Uterus (tissue), 2 donors: ENCODE measurements around the gene NDST4.

Experiments
- CTCF ChIP-seq, 4 experiments: fragments of 200-600 bp in 2 of 4; fragments of 450-650 bp in 2 of 4; sonication (generic) in 2 of 4; IDR thresholded peaks; one replicate each; pipeline ENCODE4 v1.5.1; 2016 to 2019; ENCODE audit warnings: antibody characterized with exemption in 4 of 4, mild to moderate bottlenecking in 2 of 4, moderate library complexity in 1 of 4
- POLR2A ChIP-seq, 2 donors: fragments of 450-650 bp; IDR thresholded peaks; one replicate each; pipeline ENCODE4 v1.6.1; 2016; ENCODE audit warnings: antibody characterized with exemption in 2 of 2, mild to moderate bottlenecking in 1 of 2, moderate library complexity in 1 of 2

GRCh38 chr4:114864060-114864459, 249.4 kb downstream of the NDST4 start:
- no peak for TF ChIP-seq POLR2A (IDR thresholded peaks at IDR 0.05)
- no peak for TF ChIP-seq CTCF (IDR thresholded peaks at IDR 0.05)
